MV-4-11 (cell line): ENCODE data around the gene ACOXL.
A peak's percentile ranks its signal among the peaks of the same experiment; 100 is the strongest.
"Not testable (repeated sequence)": the region's sequence is repeated elsewhere in the genome, so short reads cannot be mapped to it uniquely, and the experiment has no call there.

Source experiments
- DNase-seq: peaks from one replicate; lab custom pipeline; 2025; lab: John Stamatoyannopoulos, UW

Gene ACOXL

GRCh38 chr2:110929528-110929927 lies 197.2 kb downstream of the ACOXL start:
- DNase-seq = no peak

- no peak for DNase-seq
Observed at GRCh38 chr2:110931648-110932047, 199.3 kb downstream of the ACOXL start.

- DNase-seq = no peak
Observed at GRCh38 chr2:110933420-110933819, 201.0 kb downstream of the ACOXL start.

- DNase-seq = no peak
Observed at GRCh38 chr2:110934948-110935347, 202.6 kb downstream of the ACOXL start.

GRCh38 chr2:110940376-110940910 lies 208.1 kb downstream of the ACOXL start:
- DNase-seq = no peak

- no peak for DNase-seq
Observed at GRCh38 chr2:110941226-110941625, 208.9 kb downstream of the ACOXL start.

- DNase-seq = no peak
Observed at GRCh38 chr2:110943070-110943634, 210.8 kb downstream of the ACOXL start.

- peak; percentile 83 for DNase-seq
Observed at GRCh38 chr2:110946902-110947301, 214.5 kb downstream of the ACOXL start.

- no peak for DNase-seq
Observed at GRCh38 chr2:110948027-110948674, 215.8 kb downstream of the ACOXL start.

- DNase-seq = no peak
Observed at GRCh38 chr2:110950281-110950680, 217.9 kb downstream of the ACOXL start.

- no peak for DNase-seq
Observed at GRCh38 chr2:110955045-110955444, 222.7 kb downstream of the ACOXL start.

GRCh38 chr2:110955556-110955955 lies 223.2 kb downstream of the ACOXL start:
- DNase-seq = no peak

- no peak for DNase-seq
Observed at GRCh38 chr2:110957293-110957692, 224.9 kb downstream of the ACOXL start.

GRCh38 chr2:110958346-110959119 lies 226.2 kb downstream of the ACOXL start:
- no peak for DNase-seq

- no peak for DNase-seq
Observed at GRCh38 chr2:110959198-110959597, 226.8 kb downstream of the ACOXL start.

GRCh38 chr2:110960281-110960680 lies 227.9 kb downstream of the ACOXL start:
- DNase-seq = no peak

GRCh38 chr2:110960954-110961353 lies 228.6 kb downstream of the ACOXL start:
- no peak for DNase-seq

- DNase-seq = not testable (repeated sequence)
Observed at GRCh38 chr2:110961643-110962042, 229.3 kb downstream of the ACOXL start.

GRCh38 chr2:110969696-110970095 lies 237.3 kb downstream of the ACOXL start:
- peak; percentile 64 for DNase-seq

GRCh38 chr2:110970201-110970600 lies 237.8 kb downstream of the ACOXL start:
- no peak for DNase-seq

- DNase-seq = no peak
Observed at GRCh38 chr2:110971811-110972210, 239.4 kb downstream of the ACOXL start.

GRCh38 chr2:110973262-110973661 lies 240.9 kb downstream of the ACOXL start:
- peak; percentile 41 for DNase-seq

GRCh38 chr2:110977403-110977802 lies 245.0 kb downstream of the ACOXL start:
- peak; percentile 61 for DNase-seq
